Kidney (tissue), 2 donors: ENCODE data around the gene THAP5. TPM values are rescaled to one million over a fixed set of nuclear protein-coding genes. Genes with fewer than 3 reads are reported as not detected.

Experiments used
- polyA plus RNA-seq: library from polyadenylated mRNA; stranded (reverse); fragments of 350-450 nt; fragmentation: Illumina TruSeq; extraction: RNeasy Lipid Tissue Mini Kit (QIAGEN cat#74804); gene quantifications from one replicate; pipeline ENCODE4 v1.2.3, GENCODE V29; 2014; ENCODE audit warnings: low read depth, low replicate concordance; ENCODE audit not compliant: insufficient read depth
- total RNA-seq: library from RNA; stranded (reverse); fragmentation: NEBNext Ultra II Directional; extraction: Animal tissue kit (Norgen Biotek cat#: 25700); gene quantifications from one replicate; pipeline ENCODE4 v1.2.1, GENCODE V29; 2021
- donor health status: DM: yes; HTN: yes; CAD: no.

THAP5 gene
- total and polyA plus RNA-seq, 2 donors from 2014 or later: 9.4 to 32.6 TPM

Other genes starting within 250 kb of the THAP5 start
- gene NRCAM, start 113.3 kb downstream of the THAP5 start, total RNA-seq: 20.6 TPM
- gene NRCAM, start 113.3 kb downstream of the THAP5 start, polyA plus RNA-seq: 16.8 TPM
- 33.9 TPM for gene PNPLA8, start 43.6 kb downstream of the THAP5 start, total RNA-seq
- 17.7 TPM for gene PNPLA8, start 43.6 kb downstream of the THAP5 start, polyA plus RNA-seq
- gene DNAJB9, start 168 bp upstream of the THAP5 start, total RNA-seq: 31.3 TPM
- gene DNAJB9, start 168 bp upstream of the THAP5 start, polyA plus RNA-seq: 33.5 TPM